Kasumi-1 (cell line): ENCODE results near the gene ASB16.
"Not testable (repeated sequence)": the region's sequence is repeated elsewhere in the genome, so short reads cannot be mapped to it uniquely, and the experiment has no call there.

ENCODE experiments used
- DNase-seq, 2 experiments: peaks; one replicate each; lab custom pipeline; 2025; lab: John Stamatoyannopoulos, UW

ASB16 gene

DNA sequence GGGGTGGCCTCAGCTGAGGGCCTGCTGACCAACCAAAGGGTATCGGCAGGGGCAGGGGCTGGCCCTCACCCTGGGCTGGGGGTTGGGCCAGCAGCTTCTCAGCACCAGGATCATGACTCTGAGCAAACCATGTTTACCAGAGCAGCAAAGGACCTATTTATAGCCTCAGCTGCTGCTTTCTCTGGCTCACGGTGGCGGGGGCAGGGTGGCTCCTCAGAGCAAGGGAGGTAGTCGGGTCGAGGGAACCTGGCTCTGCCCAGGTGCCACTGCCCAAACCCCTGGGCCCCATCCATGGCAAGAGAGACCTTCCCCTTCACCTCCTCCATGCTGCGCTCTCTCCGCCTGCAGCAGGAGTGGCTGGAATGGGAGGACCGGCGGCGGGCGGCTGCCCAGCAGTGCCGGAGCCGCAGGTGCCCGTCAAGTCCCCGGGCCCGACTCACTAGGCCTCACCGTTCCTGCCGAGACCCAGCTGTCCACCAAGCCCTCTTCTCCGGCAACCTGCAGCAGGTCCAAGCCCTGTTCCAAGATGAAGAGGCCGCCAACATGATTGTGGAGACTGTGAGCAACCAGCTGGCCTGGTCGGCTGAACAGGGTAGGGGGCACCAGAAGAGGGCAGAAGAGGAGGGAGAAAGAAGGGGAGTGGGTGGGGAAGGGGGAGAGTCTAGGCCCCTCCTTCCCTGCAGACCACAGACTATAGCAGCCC, at the start of gene ASB16:
Gene ASB16, plus strand, starts transcription at position 206 of the 703 bp plus-strand sequence. Its CDS starts 86 bp downstream, at position 292.
- no peak for DNase-seq

DNA sequence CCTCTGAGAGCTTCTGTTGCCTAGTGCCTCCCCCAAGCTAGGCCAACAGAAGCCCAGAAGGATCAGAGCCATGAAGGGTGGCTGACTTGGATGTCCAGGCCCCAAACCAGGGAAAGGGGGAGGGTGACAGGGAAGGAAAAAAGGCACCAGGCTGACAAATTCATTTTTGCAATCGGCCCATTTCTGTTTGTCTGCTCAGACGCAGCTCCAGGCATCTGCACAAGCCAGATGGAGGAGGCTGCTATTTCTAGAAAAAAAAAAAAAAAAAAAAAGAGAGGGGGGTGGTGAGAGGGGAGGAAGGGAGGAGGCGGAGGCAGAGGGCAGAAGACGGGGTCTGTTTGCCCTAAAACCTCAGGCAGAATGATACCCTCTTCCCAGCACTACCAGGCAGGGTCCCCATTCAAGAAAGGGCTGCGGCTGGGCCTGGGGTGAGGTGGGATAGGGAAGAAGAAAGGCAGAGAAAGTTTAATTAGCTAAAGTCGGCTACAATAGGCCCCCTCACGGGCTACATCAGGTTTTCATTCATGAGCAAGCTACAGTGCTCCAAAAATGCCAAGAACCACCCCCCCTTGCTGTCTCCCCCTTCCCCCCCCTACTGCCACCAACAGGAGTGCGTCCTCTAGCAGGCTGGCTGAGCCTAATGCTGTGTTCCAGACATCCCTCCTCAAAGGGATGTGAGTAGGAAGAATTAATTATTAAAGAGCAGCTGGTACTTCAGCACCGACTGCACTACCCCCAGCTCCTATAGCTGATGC, 49.5 kb upstream of the ASB16 start:
- DNase-seq, result no peak

DNA sequence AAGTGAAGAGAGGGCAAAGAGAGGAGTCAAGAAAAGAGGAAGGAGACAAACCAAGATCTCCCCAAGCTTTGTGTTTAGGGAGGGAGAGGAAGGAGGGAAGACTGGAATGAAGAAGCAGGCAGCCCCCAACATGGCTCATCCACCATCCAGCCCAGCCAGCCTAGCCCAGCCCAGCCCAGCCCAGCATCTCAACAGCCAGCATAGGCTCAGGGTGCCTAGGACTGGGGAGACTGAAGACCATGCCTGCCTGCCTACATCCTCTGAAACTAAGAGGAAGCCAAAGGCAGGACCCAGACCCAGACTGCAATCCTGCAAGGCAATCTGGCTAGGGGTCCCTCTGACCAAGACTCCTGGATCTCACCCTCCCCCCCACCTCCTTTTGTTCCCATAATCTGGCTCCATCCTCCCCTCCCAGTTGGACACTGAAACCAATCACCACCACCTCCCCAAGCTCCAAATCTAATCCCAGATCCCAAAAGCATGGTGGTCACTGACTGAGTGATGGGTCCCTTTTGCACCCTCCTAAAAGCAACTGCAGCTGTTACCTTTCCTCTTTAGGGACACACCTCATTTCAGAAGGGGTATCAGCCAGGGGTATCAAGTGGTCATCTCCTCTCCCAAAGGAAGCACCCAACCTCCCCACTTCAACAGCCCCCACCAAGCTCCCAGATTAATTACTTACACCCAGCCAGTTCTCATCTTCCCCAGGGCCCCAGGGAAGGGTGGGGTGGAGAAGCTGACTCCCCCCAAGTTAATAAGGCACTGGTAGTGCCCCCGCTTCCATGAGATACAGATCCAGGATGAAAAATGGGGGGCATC, 48.3 kb upstream of the ASB16 start:
- peak; percentile 20 to 35 for DNase-seq

DNA sequence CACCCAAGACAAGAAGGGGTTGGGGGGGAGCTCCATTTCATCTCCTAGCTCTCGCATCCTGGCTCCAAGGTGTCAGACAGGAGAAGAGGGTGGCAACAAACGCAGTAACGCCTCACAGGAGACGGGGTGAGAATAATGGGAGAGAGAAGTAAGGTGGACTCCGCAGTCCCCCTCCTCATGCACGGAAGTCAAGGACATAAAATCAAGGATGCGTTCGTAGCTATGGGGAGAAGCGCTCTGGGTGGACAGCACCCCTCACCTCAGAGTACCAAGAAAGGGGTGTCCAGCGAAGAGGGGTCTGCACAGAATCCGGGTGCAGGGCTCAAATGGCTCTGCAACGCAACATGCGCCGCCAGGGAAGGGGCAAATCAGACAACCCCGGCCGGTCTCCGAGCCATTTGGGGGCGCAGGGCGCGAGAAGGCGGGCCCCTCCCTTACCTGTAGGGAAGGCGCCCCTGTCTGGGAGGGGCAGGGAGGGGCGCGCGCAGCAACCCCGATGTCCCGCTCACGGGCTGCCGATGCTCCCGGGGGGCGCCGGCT, 47.6 kb upstream of the ASB16 start:
- DNase-seq, result no peak

DNA sequence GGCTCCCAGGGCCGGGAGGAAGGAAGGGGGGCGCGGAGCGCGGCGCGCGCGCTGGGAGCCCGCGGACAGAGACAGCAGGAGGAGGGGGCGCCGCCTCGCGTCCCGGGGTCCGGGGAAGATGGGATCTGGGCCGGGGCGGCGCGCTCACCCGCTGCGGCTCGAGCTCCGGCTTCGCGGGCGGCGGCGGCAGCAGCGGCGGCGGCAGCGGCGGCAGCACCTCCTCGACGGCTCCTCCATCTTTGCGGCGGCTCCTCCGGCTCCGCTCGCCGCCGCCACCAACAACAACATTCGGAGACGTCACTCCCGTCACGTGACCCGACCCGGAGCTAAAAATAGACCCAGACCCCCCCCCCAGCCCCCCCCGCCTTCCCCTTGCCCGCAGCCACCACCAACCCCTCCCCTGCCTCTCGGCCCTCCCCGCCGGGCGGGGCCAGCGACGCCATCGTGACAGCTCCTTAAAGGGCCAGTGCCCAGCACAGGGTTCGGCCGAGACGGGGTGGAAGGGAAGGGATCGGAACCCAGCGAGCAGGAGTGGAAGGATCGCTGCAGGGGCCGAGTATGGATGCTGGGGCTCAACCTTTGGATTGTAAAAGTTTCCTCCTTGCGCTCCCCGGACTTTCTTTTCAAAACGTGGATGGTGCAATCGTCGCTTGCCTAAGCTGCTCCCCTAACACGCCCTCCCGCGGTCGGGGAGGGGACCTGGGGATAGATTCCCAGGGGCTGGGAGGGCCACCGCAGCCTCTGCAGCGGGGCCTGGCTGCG, 47.0 kb upstream of the ASB16 start, which contains the start of gene HDAC5:
Gene HDAC5, minus strand, starts transcription at position 286 of the 762 bp plus-strand sequence. CDS start 6,126 bp downstream, outside the sequence.
- DNase-seq, result peak; percentile 89 to 90

- peak in 1 of 2 experiments; percentile 23 for DNase-seq
Measured at GRCh38 chr17:44124118-44124438, 46.4 kb upstream of the ASB16 start.

GRCh38 chr17:44128383-44128782, 42.1 kb upstream of the ASB16 start:
- no peak for DNase-seq

- no peak for DNase-seq
Measured at GRCh38 chr17:44130693-44131349, 39.7 kb upstream of the ASB16 start.

DNA sequence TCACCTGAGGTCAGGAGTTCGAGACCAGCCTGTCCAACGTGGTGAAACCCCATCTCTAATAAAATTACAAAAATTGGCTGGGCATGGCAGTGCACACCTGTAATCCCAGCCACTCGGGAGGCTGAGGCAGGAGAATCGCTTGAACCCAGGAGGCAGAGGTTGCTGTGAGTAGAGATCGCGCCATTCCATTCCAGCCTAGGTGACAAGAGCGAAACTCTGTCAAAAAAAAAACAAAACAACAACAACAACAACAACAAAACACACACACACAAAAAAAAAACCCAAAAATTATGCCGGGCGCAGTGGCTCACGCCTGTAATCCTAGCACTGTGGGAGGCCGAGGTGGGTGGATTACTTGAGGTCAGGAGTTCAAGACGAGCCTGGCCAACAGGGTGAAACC, 39.1 kb upstream of the ASB16 start:
- DNase-seq, result not testable (repeated sequence)

DNA sequence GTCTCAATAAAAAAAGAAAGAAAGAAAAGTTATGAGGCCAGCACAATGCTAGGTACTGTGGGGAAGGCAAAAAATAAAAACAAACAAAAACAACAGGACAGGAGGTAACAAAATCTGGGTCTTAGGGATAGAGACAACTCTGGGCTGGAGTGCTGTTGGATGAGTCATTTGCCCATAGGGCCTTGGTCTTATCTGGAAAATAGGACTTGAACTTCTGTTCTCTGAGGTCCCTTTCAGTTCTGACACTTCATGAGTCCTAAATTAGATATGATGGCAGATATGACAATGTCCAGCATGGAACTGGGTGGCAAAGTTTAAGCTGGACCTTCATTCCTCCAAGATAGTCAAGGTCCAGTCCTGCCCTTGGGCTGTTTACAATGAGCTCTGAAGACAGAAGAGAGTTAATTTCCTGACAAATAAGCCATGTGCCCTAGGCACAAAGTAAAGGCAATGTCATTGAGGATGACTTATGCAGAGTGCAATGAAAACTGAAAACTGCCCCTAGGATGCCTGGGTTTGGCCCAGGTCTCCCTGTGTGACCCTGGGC, 38.2 kb upstream of the ASB16 start:
- no peak for DNase-seq

- no peak for DNase-seq
Measured at GRCh38 chr17:44133918-44134476, 36.5 kb upstream of the ASB16 start.

- no peak for DNase-seq
Measured at GRCh38 chr17:44134752-44135568, 35.5 kb upstream of the ASB16 start.

- peak; percentile 39 to 43 for DNase-seq
Measured at GRCh38 chr17:44137891-44138709, 32.4 kb upstream of the ASB16 start.

DNA sequence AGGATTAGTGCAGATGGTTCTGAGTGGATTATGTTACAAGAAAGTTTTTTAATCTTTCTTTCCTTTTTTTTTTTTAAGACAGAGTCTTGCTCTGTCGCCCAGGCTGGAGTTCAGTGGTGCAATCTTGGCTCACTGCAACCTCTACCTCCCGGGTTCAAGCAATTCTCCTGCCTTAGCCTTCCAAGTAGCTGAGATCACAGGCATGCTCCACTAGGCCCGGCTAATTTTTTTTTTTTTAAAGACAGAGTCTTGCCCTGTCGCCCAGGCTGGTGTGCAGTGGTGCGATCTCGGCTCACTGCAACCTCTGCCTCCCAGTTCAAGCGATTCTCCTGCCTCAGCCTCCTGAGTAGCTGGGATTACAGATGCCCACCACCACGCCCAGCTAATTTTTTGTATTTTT, 26.6 kb upstream of the ASB16 start:
- DNase-seq, result not testable (repeated sequence)

DNA sequence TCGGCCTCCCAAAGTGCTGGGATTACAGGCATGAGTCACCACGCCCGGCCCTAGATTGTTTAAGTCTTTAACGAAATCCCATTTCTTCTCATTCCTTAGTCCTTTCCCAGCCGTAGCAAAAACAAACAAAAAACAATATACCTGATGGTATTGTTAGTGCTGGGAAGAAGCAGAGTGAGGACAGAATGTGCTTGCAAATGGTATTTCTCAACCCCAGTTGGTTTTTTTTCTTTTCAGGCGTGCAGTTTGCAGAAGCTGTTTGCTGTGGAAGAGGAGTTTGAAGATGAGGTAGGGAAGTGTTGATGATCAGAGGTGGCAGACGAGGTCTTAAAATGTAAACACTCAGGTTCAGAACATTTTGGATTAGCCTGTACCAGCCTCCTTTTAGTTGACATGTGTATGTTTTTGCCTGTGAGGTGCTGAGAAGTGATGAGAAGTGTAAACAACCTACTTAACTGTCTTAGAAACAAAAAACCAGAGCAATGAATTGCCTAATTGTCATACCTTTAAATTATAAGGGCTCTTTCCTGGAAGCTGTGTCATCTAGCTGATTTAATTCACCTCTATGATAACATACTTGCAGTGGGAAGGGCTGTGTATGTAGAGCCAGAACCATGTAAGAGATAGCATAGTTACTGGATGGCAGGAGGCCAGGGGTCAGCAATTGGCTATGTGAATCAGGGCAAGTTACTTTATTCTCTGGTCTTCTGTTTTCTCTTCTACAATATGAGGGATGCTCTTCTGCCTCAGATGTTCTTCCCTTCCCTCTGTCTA, 25.4 kb upstream of the ASB16 start:
- no peak for DNase-seq

DNA sequence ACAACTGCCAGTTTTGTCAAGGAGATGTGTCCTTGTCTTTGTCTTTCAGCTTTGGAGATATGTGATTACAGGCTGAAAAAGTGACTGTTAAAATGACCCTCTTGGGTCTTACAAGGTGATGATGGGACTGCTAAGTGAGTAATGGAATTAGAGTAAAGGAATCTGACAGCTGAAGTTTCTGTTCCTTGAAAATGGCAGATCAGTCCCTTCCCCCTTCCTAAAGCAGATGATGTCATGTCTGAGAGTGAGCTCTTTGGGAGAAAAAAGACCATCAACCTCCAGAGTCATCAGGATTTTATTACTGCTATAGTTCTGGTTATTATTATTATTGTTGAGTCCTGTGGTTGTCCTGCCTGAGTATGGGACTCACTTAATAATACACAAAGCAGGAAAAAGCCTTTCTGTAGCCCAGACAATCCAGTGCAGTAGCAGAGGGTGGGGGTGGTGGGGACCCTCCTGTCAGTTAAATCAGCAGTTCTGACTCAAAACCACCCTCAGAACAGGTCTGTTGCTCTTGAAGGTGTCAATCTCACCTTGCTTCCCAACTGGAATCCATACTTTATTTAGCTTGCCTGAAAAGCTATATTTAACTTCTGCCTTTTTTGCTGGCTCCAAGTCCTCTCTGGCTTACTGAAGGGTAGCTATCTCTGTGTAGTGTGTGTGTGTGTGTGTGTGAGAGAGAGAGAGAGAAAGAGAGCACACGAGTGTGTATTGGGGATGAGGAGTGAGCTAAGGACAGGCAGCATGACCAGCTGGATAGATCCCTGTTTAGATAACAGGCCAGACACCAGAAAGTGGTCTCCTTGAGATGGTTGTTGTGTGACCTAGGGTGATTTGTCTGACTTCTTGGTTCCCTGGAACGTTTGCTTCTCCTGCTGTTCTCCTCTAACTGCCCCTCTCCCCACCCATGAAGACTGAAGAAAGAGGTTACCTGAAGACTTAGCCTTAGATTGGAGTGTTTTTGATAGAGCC, 23.8 kb upstream of the ASB16 start:
- no peak for DNase-seq

DNA sequence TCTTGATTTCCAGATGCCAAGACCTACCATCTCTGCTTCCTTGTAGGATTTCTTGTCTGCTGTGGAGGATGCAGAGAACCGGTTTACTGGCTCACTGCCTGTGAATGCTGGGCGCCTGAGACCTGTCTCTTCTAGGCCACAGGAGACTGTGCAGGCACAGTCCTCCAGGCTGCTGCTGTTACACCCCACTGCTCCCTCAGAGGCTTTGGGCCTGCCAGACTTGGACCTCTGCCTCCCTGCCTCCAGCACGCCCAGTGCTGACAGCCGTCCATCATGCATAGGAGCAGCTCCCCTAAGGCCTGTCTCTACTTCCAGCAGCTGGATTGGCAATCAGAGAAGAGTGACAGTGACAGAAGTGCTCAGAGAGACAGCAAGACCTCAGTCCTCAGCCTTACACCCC, 22.7 kb upstream of the ASB16 start:
- no peak for DNase-seq
